PC-9 (cell line): ENCODE results near the gene STK32B. TPM values are rescaled to one million over a fixed set of nuclear protein-coding genes. Genes with fewer than 3 reads are reported as not detected.

Source experiments
- BruUV-seq: library from RNA; stranded (reverse); fragments of 400-500 nt; replicated peaks from 2 replicates; lab custom pipeline; 2021; lab: Mats Ljungman, UMichigan
- CTCF ChIA-PET: fragments of 300-600 bp; sonication (Branson Sonifier 250); formaldehyde crosslinking; loops from one replicate; lab custom pipeline; 2022; ENCODE audit warnings: antibody characterized with exemption; lab: Charles Lee
- POLR2A ChIA-PET: fragments of 300-600 bp; sonication (Branson Sonifier 250); formaldehyde crosslinking; loops from one replicate; lab custom pipeline; 2022; ENCODE audit warnings: antibody characterized with exemption; ENCODE audit not compliant: unreplicated experiment; lab: Charles Lee
- DNase-seq, 2 experiments: peaks; one replicate each; pipeline versions ENCODE4 v3.0.0 to v3.0.0-alpha.2; 2015 to 2022; ENCODE audit warnings: mixed read lengths in 1 of 2
- H2AFZ ChIP-seq: fragments of 200-600 bp; sonication (generic); 2 replicates; pipeline ENCODE4 v1.8.1; 2017; ENCODE audit warnings: antibody characterized with exemption
- H3F3A ChIP-seq: fragments of 200-600 bp; sonication (generic); 2 replicates; pipeline ENCODE4 v1.8.1; 2017; ENCODE audit warnings: antibody characterized with exemption, mild to moderate bottlenecking, low read depth; ENCODE audit not compliant: insufficient read depth
- H3K27ac ChIP-seq: fragments of 200-600 bp; sonication (generic); 2 replicates; pipeline ENCODE4 v1.6.1; 2016; ENCODE audit warnings: mixed run types
- H3K27me3 ChIP-seq: fragments of 200-600 bp; sonication (generic); 2 replicates; pipeline ENCODE4 v1.6.1; 2016; ENCODE audit warnings: low read depth, mixed run types; ENCODE audit not compliant: insufficient read depth
- H3K36me3 ChIP-seq: fragments of 200-600 bp; sonication (generic); 2 replicates; pipeline ENCODE4 v1.6.1; 2016; ENCODE audit warnings: low read depth, mixed run types
- H3K4me1 ChIP-seq: fragments of 200-600 bp; sonication (generic); replicated peaks from 2 replicates; pipeline ENCODE4 v1.6.1; 2016; ENCODE audit warnings: mixed run types; ENCODE audit not compliant: insufficient read depth
- H3K4me2 ChIP-seq: fragments of 200-600 bp; sonication (generic); 2 replicates; pipeline ENCODE4 v1.6.1; 2017; ENCODE audit warnings: mixed run types
- H3K4me3 ChIP-seq: fragments of 200-600 bp; sonication (generic); 2 replicates; pipeline ENCODE4 v1.6.1; 2016; ENCODE audit warnings: mixed run types
- H3K79me2 ChIP-seq: fragments of 200-600 bp; sonication (generic); 2 replicates; pipeline ENCODE4 v1.6.1; 2017; ENCODE audit warnings: low read depth, mixed run types
- H3K9me2 ChIP-seq: fragments of 200-600 bp; sonication (generic); 2 replicates; pipeline ENCODE4 v1.8.1; 2017; ENCODE audit warnings: mild to moderate bottlenecking; ENCODE audit not compliant: insufficient read depth
- H3K9me3 ChIP-seq: fragments of 200-600 bp; sonication (generic); 2 replicates; pipeline ENCODE4 v1.8.1; 2016; ENCODE audit warnings: low read depth; ENCODE audit not compliant: insufficient read depth
- H4K20me1 ChIP-seq: fragments of 200-600 bp; sonication (generic); 2 replicates; pipeline ENCODE4 v1.8.1; 2017; ENCODE audit not compliant: insufficient read depth
- EZH2 ChIP-seq: fragments of 200-600 bp; sonication (generic); IDR thresholded peaks from 2 replicates; pipeline ENCODE4 v1.8.0; 2017; ENCODE audit warnings: antibody characterized with exemption, low read depth
- intact Hi-C: fragments of 100-400 bp; cut with micrococcal nuclease; formaldehyde crosslinking; loops from one replicate; pipeline ENCODE4 v1.10.0; 2022; ENCODE audit not compliant: unreplicated experiment
- total RNA-seq: library from RNA; stranded (reverse); gene quantifications from 2 replicates; pipeline ENCODE4 v1.2.3, GENCODE V29; 2021
- TF ChIP-seq, protein P1 (sequence below): fragments of 200-600 bp; sonication (generic); conservative IDR thresholded peaks from 2 replicates; pipeline ENCODE4 v1.6.1; 2017; ENCODE audit warnings: mixed run types, antibody characterized with exemption, mild to moderate bottlenecking, moderate library complexity

Gene STK32B
- total RNA-seq, 1 experiment from 2014 or later: not detected

DNA sequence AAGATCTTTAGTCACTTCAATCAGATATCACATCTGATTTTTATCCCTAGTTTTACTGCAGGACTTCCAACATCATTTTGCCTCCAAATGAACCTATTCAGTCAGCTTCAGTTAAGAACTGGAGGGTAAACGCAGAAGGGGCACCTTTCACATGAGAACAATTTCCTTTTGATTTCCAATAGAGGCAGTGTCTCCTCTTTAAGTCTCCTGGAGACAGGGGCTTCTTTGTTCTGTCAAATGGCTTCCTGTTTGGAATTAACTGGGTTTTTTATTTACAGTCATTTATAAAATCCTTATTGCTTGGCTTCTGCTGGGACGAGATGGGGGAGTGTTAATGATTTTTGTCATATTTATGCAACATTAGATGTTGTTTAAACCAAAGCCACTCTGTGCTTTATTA is 164.0 kb downstream of the STK32B start:
- H4K20me1 ChIP-seq: no peaks in the 10 kb centered on the region
- TF ChIP-seq EZH2: no peak
- TF ChIP-seq, protein P1, sequence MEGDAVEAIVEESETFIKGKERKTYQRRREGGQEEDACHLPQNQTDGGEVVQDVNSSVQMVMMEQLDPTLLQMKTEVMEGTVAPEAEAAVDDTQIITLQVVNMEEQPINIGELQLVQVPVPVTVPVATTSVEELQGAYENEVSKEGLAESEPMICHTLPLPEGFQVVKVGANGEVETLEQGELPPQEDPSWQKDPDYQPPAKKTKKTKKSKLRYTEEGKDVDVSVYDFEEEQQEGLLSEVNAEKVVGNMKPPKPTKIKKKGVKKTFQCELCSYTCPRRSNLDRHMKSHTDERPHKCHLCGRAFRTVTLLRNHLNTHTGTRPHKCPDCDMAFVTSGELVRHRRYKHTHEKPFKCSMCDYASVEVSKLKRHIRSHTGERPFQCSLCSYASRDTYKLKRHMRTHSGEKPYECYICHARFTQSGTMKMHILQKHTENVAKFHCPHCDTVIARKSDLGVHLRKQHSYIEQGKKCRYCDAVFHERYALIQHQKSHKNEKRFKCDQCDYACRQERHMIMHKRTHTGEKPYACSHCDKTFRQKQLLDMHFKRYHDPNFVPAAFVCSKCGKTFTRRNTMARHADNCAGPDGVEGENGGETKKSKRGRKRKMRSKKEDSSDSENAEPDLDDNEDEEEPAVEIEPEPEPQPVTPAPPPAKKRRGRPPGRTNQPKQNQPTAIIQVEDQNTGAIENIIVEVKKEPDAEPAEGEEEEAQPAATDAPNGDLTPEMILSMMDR: no peak
- no peak overlapping the region for H3K27ac ChIP-seq
- no peak for DNase-seq
- no TSS peak for BruUV-seq
- no peak overlapping the region for H2AFZ ChIP-seq
- intact Hi-C loops: no loop called here
- peaks cover 14% of the 10 kb centered on the region for H3K27me3 ChIP-seq
- no peak overlapping the region for H3K4me3 ChIP-seq
- H3K9me3 ChIP-seq: no peaks in the 10 kb centered on the region
- no peak overlapping the region for H3K4me2 ChIP-seq
- no peaks in the 10 kb centered on the region for H3K79me2 ChIP-seq
- ChIA-PET CTCF (no interaction called here), POLR2A (no interaction called here)
- no peaks in the 10 kb centered on the region for H3K36me3 ChIP-seq
- no peaks in the 10 kb centered on the region for H3K4me1 ChIP-seq
- no peaks in the 10 kb centered on the region for H3F3A ChIP-seq
- H3K9me2 ChIP-seq: no peaks in the 10 kb centered on the region

DNA sequence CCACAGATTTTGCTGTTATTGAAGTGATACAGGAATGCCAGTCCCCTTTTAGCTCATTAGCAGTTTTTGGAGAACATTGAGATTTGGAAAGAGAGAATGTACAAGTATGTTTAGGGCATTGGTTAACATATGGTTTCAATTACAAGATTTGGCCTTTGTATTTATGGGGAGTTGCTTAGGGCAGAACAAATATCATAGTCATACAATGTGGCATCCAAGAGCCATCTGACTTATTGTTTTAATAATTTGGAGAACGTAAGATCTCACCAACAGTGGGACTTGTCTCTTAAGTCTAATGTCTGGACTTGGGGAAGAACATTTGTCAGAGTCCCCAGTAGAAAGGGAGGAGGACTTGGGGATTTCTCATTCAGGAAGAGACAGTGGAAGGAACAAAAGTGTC is 166.1 kb downstream of the STK32B start:
- Histone ChIP-seq H3K4me3 (no peak overlapping the region), H3K27ac (no peak overlapping the region), H3K4me1 (no peaks in the 10 kb centered on the region), H3K4me2 (no peak overlapping the region), H3K9me2 (no peaks in the 10 kb centered on the region), H3K36me3 (no peaks in the 10 kb centered on the region), H4K20me1 (no peaks in the 10 kb centered on the region), H3K27me3 (peaks cover 8% of the 10 kb centered on the region), H3K9me3 (no peaks in the 10 kb centered on the region), H3K79me2 (no peaks in the 10 kb centered on the region), H2AFZ (no peak overlapping the region), H3F3A (no peaks in the 10 kb centered on the region)
- no TSS peak for BruUV-seq
- intact Hi-C loops: no loop called here
- TF ChIP-seq EZH2: no peak
- TF ChIP-seq, protein P1: no peak
- no peak for DNase-seq
- ChIA-PET POLR2A (no interaction called here), CTCF (no interaction called here)

DNA sequence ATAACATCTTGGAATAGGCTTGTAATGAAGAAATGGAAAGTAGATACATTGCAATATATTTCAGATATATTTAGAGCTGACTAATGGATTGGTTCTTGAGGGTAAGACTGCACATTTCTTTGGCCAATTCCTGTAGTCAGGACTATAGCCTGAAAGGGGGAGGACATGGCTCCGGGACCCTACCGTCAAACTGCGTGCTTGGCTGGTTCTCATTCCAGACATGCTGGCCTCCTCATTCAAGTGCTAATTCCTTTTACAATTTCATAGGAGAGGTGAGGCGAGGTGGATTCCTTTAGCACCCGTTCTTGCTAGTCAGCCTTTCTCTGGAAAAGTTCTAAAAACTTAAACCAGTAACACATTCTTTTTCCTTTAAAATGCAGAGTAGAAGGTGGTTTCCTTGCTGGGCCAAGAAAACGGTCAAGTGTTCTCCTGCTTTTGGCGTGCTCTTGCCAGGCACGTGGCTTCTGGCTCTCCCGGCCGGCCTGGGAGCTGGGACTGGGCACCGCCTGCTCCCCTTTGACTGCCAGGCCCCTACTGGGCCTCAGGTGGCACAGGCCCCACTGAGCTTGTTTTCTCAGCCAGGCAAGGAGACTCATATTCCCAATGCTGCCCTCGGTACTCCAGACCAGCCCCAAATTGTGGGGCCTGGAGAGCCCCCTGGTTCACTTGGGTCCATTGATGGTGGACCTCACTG is 167.2 kb downstream of the STK32B start:
- CTCF ChIA-PET: no interaction called here

More for the DNA sequence above, 167.2 kb downstream of the STK32B start:
- no peak overlapping the region for H3K27ac ChIP-seq
- intact Hi-C loops: no loop called here
- H3K9me2 ChIP-seq: no peaks in the 10 kb centered on the region
- no peaks in the 10 kb centered on the region for H3K79me2 ChIP-seq
- no peak for DNase-seq
- POLR2A ChIA-PET: no interaction called here
- no peaks in the 10 kb centered on the region for H4K20me1 ChIP-seq
- H3K9me3 ChIP-seq: no peaks in the 10 kb centered on the region
- H3K27me3 ChIP-seq: no peaks in the 10 kb centered on the region; the same call in 1 of the 2 replicates
- H3F3A ChIP-seq: no peaks in the 10 kb centered on the region
- no peak for TF ChIP-seq EZH2
- TF ChIP-seq, protein P1: no peak
- no peaks in the 10 kb centered on the region for H3K4me1 ChIP-seq
- H3K4me2 ChIP-seq: no peak overlapping the region
- no TSS peak for BruUV-seq
- H3K36me3 ChIP-seq: no peaks in the 10 kb centered on the region
- H3K4me3 ChIP-seq: no peak overlapping the region
- H2AFZ ChIP-seq: no peak overlapping the region
